ENCODE results near the gene PBX1. TPM values are rescaled to one million over a fixed set of nuclear protein-coding genes. Genes with fewer than 3 reads are reported as not detected.
A peak's percentile ranks its signal among the peaks of the same experiment; 100 is the strongest.

PBX1 gene
- total RNA-seq, 2 donors from 2014 or later: 50.2 to 60.4 TPM

DNA sequence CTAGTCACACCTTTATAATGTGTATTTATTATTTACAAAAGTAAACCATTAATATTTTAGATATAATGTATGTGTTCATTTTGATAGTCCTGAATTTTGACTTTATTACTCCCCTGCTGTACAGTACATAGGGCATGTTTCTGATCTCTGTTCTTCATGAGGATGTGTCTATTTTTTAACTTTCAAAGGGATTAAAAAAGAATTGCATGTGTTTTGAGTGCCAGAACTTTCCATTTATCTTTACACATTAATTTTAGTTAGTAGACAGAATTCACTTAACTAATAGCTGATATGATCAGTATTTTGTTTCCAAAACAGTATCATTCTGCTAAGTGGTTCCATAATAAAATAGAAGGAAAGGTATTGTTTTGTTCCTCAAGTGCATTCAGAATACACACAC lies 3.1 kb downstream of the PBX1 start:
- TF ChIP-seq POLR2AphosphoS5 (IDR thresholded peaks at IDR 0.05) (no peak), POLR2A (IDR thresholded peaks at IDR 0.05) (no peak)
- TF ChIP-seq, protein P1, sequence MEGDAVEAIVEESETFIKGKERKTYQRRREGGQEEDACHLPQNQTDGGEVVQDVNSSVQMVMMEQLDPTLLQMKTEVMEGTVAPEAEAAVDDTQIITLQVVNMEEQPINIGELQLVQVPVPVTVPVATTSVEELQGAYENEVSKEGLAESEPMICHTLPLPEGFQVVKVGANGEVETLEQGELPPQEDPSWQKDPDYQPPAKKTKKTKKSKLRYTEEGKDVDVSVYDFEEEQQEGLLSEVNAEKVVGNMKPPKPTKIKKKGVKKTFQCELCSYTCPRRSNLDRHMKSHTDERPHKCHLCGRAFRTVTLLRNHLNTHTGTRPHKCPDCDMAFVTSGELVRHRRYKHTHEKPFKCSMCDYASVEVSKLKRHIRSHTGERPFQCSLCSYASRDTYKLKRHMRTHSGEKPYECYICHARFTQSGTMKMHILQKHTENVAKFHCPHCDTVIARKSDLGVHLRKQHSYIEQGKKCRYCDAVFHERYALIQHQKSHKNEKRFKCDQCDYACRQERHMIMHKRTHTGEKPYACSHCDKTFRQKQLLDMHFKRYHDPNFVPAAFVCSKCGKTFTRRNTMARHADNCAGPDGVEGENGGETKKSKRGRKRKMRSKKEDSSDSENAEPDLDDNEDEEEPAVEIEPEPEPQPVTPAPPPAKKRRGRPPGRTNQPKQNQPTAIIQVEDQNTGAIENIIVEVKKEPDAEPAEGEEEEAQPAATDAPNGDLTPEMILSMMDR (IDR thresholded peaks at IDR 0.05): no peak
- DNase-seq (ENCODE audit: low spot score): no peak
- intact Hi-C loops (cut with DNase I): loop anchor here (5.0 kb wide), 2 partner anchors 50 to 225 kb away; no protein-coding TSS in a partner anchor
- Histone ChIP-seq H3K9me3 (no peaks in the 10 kb centered on the region), H3K4me1 (replicated peaks) (no peaks in the 10 kb centered on the region), H3K4me3 (peak overlapping the region; percentile 66 to 70), H3K36me3 (no peaks in the 10 kb centered on the region), H3K27me3 (replicated peaks; ENCODE audit: insufficient read depth) (no peaks in the 10 kb centered on the region), H3K27ac (peak overlapping the region; percentile 87 to 90)

DNA sequence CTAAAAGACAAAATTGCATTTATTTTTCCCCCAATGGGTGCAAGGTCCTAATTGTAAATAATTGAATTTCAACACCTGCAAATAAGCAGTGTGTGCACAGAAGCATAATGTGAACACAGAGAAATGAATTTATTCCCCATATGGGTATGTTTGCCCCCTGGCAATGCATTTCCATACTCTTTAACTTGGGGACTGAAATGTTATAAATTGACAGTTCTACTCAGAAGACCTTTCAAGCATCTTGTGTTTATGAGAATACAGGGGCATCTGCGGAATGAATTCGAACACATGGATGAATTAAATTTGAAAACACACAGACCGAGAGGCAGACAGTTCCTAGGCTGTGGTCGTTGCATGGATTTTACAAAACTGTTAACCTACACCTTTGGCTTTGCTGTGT lies 3.5 kb downstream of the PBX1 start:
- TF ChIP-seq, protein P1 (IDR thresholded peaks at IDR 0.05): no peak
- no peak for TF ChIP-seq POLR2A (IDR thresholded peaks at IDR 0.05)
- no peak for TF ChIP-seq POLR2AphosphoS5 (IDR thresholded peaks at IDR 0.05)
- Histone ChIP-seq H3K36me3 (no peaks in the 10 kb centered on the region), H3K4me1 (replicated peaks) (no peaks in the 10 kb centered on the region), H3K27me3 (replicated peaks; ENCODE audit: insufficient read depth) (no peaks in the 10 kb centered on the region), H3K9me3 (no peaks in the 10 kb centered on the region), H3K4me3 (peak overlapping the region; percentile 66 to 70), H3K27ac (peak overlapping the region; percentile 87 to 90)
- intact Hi-C loops (cut with DNase I): loop anchor here (5.0 kb wide), 2 partner anchors 50 to 225 kb away; no protein-coding TSS in a partner anchor
- DNase-seq (ENCODE audit: low spot score): no peak
- WGBS: 4% methylated on average over 4 of the region's 4 CpGs

DNA sequence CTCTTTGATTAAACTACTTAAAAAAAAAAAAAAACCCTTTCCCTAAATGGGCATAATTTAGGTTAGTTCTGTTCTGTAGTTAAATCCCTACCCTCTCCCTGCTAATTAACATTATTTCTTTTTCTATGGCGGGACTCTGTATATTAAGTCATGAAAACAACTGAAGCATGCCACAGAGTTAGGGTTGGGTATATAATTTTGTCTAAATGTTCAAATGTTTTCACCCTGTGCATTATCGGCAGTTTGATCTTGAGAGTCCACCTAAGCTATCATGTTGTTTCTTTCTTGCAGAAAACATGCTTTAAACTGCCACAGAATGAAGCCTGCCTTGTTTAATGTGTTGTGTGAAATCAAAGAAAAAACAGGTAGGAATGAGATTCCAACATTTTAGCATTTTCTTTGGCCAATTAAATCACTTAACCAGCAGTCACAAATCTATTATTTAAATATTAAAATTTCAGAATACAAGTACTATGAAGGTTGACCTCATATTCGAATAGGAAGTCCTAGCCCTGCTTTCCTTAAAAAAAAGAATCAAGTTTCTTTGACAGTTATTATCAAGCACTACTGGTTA lies 4.0 kb downstream of the PBX1 start:
- no peaks in the 10 kb centered on the region for H3K4me1 ChIP-seq (replicated peaks)
- H3K27ac ChIP-seq: peak overlapping the region; percentile 87 to 90
- intact Hi-C loops (cut with DNase I): loop anchor here (5.0 kb wide), 2 partner anchors 49 to 224 kb away; no protein-coding TSS in a partner anchor
- DNase-seq (ENCODE audit: low spot score): no peak
- no peaks in the 10 kb centered on the region for H3K36me3 ChIP-seq
- H3K27me3 ChIP-seq (replicated peaks; ENCODE audit: insufficient read depth): no peaks in the 10 kb centered on the region
- 5% methylated on average over 3 of the region's 3 CpGs for WGBS
- peak overlapping the region; percentile 66 to 70 for H3K4me3 ChIP-seq
- TF ChIP-seq, protein P1 (IDR thresholded peaks at IDR 0.05): no peak
- TF ChIP-seq POLR2AphosphoS5 (IDR thresholded peaks at IDR 0.05) (no peak), POLR2A (IDR thresholded peaks at IDR 0.05) (no peak)
- H3K9me3 ChIP-seq: no peaks in the 10 kb centered on the region

DNA sequence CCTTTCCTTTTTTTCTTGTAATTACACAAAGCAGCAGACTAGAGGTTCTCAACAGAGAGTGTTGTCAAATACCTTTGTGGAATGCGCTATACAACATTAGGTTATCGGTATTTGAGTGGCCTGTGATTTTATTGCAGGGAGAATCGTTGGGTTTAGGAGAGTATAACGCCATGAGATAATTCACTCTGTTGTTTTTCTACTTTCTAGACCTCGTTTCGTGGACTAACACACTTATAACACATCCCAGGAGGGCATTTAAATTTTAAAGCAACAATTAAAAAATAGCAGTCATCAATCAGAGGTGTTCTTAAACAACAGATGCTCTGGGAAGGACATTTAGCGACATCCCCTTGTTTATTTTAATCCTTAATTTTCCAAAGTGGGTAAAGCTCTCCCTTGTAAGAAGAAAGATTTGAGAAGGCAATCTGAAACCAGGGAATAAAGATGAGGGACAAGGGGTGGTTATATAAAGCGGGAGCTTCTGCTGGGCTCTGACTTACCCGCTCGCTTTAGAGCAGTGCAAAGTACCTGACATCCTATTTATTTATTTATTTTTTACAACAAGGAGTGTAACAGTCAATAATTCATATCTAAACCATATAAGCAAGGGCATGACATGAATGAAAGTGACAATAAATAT lies 4.9 kb downstream of the PBX1 start:
- 10% methylated on average over 10 of the region's 10 CpGs for WGBS
- Histone ChIP-seq H3K4me1 (replicated peaks) (no peaks in the 10 kb centered on the region), H3K4me3 (peak overlapping the region; percentile 66 to 70), H3K9me3 (no peaks in the 10 kb centered on the region), H3K27ac (peak overlapping the region; percentile 87 to 90), H3K27me3 (replicated peaks; ENCODE audit: insufficient read depth) (no peaks in the 10 kb centered on the region), H3K36me3 (no peaks in the 10 kb centered on the region)
- TF ChIP-seq POLR2AphosphoS5 (IDR thresholded peaks at IDR 0.05): peak; percentile 2
- TF ChIP-seq, protein P1 (IDR thresholded peaks at IDR 0.05): no peak
- no peak for TF ChIP-seq POLR2A (IDR thresholded peaks at IDR 0.05)
- DNase-seq (ENCODE audit: low spot score): no peak
- intact Hi-C loops (cut with DNase I): loop anchor here (5.0 kb wide), 2 partner anchors 48 to 223 kb away; no protein-coding TSS in a partner anchor
